ENCODE results near the gene LPO. TPM values are rescaled to one million over a fixed set of nuclear protein-coding genes. Genes with fewer than 3 reads are reported as not detected.

LPO gene
- total and polyA plus RNA-seq, 2 donors: not detected

- no peak overlapping the region for H3K4me3 ChIP-seq (ENCODE audit: low read depth, low read length)
- no peaks in the 10 kb centered on the region for H3K36me3 ChIP-seq (ENCODE audit: insufficient read depth)
- H3K4me1 ChIP-seq (ENCODE audit: insufficient read depth): no peaks in the 10 kb centered on the region
- 84% methylated on average over 15 of the region's 15 CpGs for WGBS
- no peak overlapping the region for H3K27ac ChIP-seq (ENCODE audit: low read depth)
- DNase-seq (ENCODE audit: extremely low spot score): no peak
Measured at GRCh38 chr17:58270476-58271215, 32.3 kb downstream of the LPO start.

DNA sequence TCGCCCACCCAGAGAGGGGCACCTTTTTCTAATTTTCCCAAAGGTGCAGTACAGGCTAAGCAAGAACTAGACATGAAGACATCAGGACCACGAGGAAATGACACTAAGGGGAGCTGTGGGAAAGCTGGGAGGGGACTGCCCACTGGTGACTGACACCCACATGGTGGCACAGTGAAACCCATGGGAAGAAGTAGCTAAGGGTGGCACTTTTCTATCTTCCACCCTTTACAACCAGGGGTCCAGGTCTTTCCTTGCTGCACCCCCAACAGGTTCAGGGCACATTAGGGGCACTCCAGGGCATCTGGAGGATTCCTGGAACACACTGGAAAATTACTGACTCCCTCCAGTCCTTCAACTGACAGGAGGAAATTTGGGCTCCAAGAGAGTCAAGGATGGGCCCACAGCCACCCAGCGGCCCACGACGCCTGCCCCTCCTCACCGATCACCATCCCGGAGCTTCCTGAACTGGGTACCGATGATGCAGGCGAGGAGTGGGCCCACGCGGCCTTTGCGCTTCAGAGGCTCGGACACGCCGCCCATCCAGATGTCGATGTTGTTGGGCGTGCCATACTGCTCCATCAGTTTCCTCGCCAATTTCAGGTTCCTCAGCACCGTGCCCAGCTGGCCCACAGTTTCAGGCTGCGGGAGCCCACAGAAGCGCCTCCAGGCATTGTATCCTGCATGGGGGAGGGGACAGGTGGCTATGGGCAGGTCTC lies 33.0 kb downstream of the LPO start:
- Histone ChIP-seq H3K27ac (ENCODE audit: low read depth) (no peak overlapping the region), H3K4me3 (ENCODE audit: low read depth, low read length) (no peak overlapping the region), H3K4me1 (ENCODE audit: insufficient read depth) (no peaks in the 10 kb centered on the region), H3K36me3 (ENCODE audit: insufficient read depth) (no peaks in the 10 kb centered on the region)
- 92% methylated on average over 21 of the region's 21 CpGs for WGBS
- DNase-seq (ENCODE audit: extremely low spot score): no peak

DNA sequence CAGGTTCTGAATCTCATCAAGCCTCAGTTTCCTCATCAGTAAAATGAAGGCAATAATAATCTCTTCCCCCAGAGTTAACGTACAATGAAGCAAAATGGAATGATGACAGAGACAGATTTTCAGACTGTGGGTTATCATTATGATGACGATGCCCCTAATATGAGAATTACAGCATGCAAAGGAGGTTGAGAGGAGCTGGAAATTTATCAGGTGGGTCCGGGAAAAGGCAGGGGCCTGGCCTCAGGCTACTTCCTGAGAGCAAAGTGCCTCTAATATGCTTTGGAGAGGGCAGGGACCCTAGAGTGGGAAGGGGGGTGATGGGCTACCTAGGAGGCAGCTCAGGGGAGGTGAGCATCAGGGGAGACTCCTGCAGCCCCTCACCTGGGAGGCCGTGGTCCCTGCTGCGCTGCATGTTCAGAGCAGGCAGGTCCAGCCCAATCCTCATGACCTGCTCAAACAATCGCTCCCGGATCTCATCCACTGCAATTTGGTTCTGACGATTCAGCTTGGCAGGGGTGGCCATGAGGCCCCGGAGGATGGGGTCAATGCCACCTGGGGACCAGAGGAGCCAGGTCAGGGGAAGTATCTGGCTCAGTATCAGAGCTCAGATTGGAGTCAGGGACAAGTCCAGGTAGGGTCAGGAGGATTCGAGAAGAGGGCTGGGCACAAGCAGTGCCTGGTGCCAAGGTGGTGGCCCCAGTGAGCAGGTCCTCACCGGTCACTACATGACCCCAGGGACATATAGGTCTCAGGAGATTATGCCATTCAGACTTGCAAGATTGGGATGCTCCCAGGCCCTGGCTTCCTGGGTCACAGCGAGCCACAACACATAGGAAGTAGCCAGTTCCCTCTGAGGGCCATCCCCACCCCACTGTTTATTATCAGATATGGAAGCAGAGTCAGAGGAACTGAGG lies 34.2 kb downstream of the LPO start:
- no peak overlapping the region for H3K4me3 ChIP-seq (ENCODE audit: low read depth, low read length)
- no peak overlapping the region for H3K27ac ChIP-seq (ENCODE audit: low read depth)
- H3K36me3 ChIP-seq (ENCODE audit: insufficient read depth): no peaks in the 10 kb centered on the region
- H3K4me1 ChIP-seq (ENCODE audit: insufficient read depth): no peaks in the 10 kb centered on the region
- no peak for DNase-seq (ENCODE audit: extremely low spot score)
- 86% methylated on average over 12 of the region's 12 CpGs for WGBS

DNA sequence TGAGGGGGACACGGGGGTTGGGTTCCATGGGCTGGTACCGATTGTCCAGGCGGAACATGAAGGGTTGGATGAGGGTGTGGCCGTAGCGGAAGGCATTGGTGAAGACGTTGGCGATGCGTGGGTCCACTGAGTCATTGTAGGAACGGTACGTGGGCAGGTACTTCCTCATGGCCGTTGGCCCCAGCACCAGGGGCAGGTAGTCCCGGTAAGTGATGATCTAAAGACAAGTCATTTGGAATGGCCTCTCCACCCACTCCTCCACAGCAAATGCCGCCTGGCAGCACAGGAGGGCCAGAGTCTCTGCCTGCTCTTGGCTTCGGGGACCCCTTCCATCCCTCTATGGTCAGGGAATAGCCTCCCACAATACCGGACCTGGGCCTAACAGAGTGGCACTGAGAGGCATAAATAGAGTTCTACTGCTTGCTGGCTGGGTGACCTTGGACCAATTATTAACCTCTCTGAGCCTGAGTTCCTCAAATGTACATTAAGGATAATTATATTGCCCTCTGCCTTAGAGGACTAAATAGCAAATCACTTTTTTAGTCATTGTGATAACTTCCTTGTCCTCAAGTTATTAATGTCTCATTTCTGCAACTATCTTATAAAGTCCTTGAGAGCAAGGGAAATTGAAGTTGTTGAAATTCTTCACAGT lies 35.2 kb downstream of the LPO start:
- Histone ChIP-seq H3K27ac (ENCODE audit: low read depth) (no peak overlapping the region), H3K36me3 (ENCODE audit: insufficient read depth) (no peaks in the 10 kb centered on the region), H3K4me3 (ENCODE audit: low read depth, low read length) (no peak overlapping the region), H3K4me1 (ENCODE audit: insufficient read depth) (no peaks in the 10 kb centered on the region)
- no peak for DNase-seq (ENCODE audit: extremely low spot score)
- 85% methylated on average over 15 of the region's 15 CpGs for WGBS

GRCh38 chr17:58275417-58275816 lies 37.0 kb downstream of the LPO start:
- no peak for DNase-seq (ENCODE audit: extremely low spot score)
- Histone ChIP-seq H3K4me1 (ENCODE audit: insufficient read depth) (no peaks in the 10 kb centered on the region), H3K4me3 (ENCODE audit: low read depth, low read length) (no peak overlapping the region), H3K36me3 (ENCODE audit: insufficient read depth) (no peaks in the 10 kb centered on the region), H3K27ac (ENCODE audit: low read depth) (no peak overlapping the region)
- WGBS: 88% methylated on average over 10 of the region's 10 CpGs

GRCh38 chr17:58276423-58276822 lies 38.0 kb downstream of the LPO start:
- DNase-seq (ENCODE audit: extremely low spot score): no peak
- no peak overlapping the region for H3K27ac ChIP-seq (ENCODE audit: low read depth)
- WGBS: 58% methylated on average over 2 of the region's 2 CpGs
- H3K36me3 ChIP-seq (ENCODE audit: insufficient read depth): no peaks in the 10 kb centered on the region
- H3K4me3 ChIP-seq (ENCODE audit: low read depth, low read length): no peak overlapping the region
- no peaks in the 10 kb centered on the region for H3K4me1 ChIP-seq (ENCODE audit: insufficient read depth)

DNA sequence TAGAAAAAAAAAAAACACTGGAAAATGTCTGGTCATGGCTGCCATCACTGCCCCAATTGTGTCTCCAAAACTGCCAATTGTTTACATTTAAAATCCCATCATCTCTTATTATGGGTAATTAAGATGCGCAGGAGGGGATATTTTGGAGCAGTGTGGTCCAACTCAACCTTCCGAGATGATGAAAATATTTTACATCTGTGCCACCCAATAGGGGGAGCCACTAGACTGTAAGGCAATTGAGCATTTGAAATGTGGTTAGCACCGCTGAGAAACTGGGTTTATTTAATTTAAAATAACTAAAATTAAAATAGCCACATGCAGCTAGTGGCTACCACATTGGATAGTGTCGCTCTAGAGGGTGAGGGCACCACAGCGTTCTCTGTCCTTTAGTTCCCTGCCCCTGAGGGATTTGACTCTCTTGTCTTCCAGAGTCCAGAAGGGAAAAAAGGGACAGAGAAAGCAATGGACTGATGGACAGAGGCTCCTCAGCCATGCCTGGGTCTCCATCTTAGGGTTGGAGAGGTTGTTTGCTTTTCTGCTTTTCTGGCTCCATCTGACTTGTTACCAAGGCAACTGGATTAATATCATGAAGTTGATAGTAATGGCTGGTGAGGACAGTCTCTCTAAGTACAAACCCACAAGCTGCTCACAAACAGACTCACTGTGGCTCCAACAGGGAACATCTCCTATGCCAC lies 38.9 kb downstream of the LPO start:
- DNase-seq (ENCODE audit: extremely low spot score): no peak
- Histone ChIP-seq H3K4me3 (ENCODE audit: low read depth, low read length) (no peak overlapping the region), H3K4me1 (ENCODE audit: insufficient read depth) (no peaks in the 10 kb centered on the region), H3K27ac (ENCODE audit: low read depth) (no peak overlapping the region), H3K36me3 (ENCODE audit: insufficient read depth) (no peaks in the 10 kb centered on the region)
- 74% methylated on average over 5 of the region's 5 CpGs for WGBS

- no peaks in the 10 kb centered on the region for H3K36me3 ChIP-seq (ENCODE audit: insufficient read depth)
- WGBS: 88% methylated on average over 36 of the region's 36 CpGs
- H3K4me1 ChIP-seq (ENCODE audit: insufficient read depth): no peaks in the 10 kb centered on the region
- DNase-seq (ENCODE audit: extremely low spot score): no peak
- H3K27ac ChIP-seq (ENCODE audit: low read depth): no peak overlapping the region
- no peak overlapping the region for H3K4me3 ChIP-seq (ENCODE audit: low read depth, low read length)
Measured at GRCh38 chr17:58277802-58278595, 39.6 kb downstream of the LPO start.

DNA sequence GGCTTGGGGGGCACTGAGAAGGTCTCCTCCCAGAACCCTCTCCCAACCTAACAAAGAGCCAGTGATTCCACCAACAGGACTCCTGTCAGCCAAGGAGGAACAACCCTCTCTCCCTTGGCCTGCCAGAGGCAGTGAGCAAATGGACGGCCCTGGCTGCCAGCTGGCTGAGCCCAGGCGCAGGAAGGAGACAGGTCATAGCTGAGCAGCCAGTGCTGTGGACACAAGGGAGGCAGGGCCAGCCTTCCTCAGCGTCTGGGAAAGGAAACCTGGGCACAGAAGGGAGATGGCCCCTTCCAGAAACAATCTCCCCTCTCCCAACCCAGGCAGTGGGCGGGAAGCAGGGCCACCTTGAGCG lies 40.3 kb downstream of the LPO start:
- no peak overlapping the region for H3K27ac ChIP-seq (ENCODE audit: low read depth)
- WGBS: 30% methylated on average over 5 of the region's 5 CpGs
- H3K4me1 ChIP-seq (ENCODE audit: insufficient read depth): no peaks in the 10 kb centered on the region
- DNase-seq (ENCODE audit: extremely low spot score): no peak
- no peaks in the 10 kb centered on the region for H3K36me3 ChIP-seq (ENCODE audit: insufficient read depth)
- H3K4me3 ChIP-seq (ENCODE audit: low read depth, low read length): no peak overlapping the region

DNA sequence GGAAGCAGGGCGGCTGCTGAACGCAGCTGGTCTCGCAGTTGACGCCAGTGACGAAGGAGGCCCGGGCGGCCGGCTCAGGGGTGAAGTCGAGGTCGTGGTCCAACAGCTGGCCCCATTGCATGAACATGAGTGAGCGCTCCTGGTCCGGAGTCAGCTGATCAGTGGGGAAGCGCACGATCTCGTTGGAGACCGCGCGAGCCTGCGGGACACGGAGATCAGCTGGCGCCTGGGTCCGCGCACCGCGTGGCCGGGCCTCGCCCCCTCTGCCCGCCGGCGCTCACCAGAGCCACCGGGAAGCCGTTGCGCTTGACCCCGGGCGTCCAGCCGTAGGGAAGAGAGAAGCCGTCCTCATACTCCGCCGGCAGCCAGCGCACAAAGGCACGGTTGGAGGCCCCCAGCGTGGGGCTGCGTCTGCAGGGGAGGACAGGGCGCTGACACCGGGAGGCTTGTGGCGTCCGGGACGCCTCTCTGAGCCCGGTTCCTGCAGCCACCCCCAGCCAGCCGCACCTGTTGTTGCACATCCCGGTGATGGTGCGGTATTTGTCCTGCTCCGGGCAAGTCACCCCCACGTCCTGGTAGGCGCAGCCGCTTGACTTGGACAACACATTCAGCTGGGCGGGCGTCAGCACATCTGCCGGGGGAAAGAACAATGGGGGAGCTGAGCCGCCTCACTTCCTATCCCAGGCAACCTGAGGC lies 40.8 kb downstream of the LPO start:
- Histone ChIP-seq H3K4me1 (ENCODE audit: insufficient read depth) (no peaks in the 10 kb centered on the region), H3K36me3 (ENCODE audit: insufficient read depth) (no peaks in the 10 kb centered on the region), H3K4me3 (ENCODE audit: low read depth, low read length) (no peak overlapping the region), H3K27ac (ENCODE audit: low read depth) (no peak overlapping the region)
- no peak for DNase-seq (ENCODE audit: extremely low spot score)
- 27% methylated on average over 60 of the region's 60 CpGs for WGBS

- 79% methylated on average over 16 of the region's 16 CpGs for WGBS
- no peak for DNase-seq (ENCODE audit: extremely low spot score)
- Histone ChIP-seq H3K4me1 (ENCODE audit: insufficient read depth) (no peaks in the 10 kb centered on the region), H3K4me3 (ENCODE audit: low read depth, low read length) (no peak overlapping the region), H3K27ac (ENCODE audit: low read depth) (no peak overlapping the region), H3K36me3 (ENCODE audit: insufficient read depth) (no peaks in the 10 kb centered on the region)
Measured at GRCh38 chr17:58279736-58280479, 41.5 kb downstream of the LPO start.

Data from urinary bladder (tissue), 4 donors.